HT-29 (cell line): Measurements from ENCODE around the gene YBEY. TPM values are rescaled to one million over a fixed set of nuclear protein-coding genes. Genes with fewer than 3 reads are reported as not detected.

Experiments used
- DNase-seq: peaks from one replicate; pipeline ENCODE4 v3.0.0-alpha.2; 2015; ENCODE audit warnings: low spot score
- total RNA-seq: library from RNA; depleted of rRNA; stranded (reverse); fragments of >200 nt; shearing (Covaris generic); gene quantifications from 2 replicates; pipeline ENCODE4 v1.2.3, GENCODE V29; 2014; rRNA removed

YBEY gene
- total RNA-seq, 1 experiment from 2014 or later = 9.4 TPM

DNA sequence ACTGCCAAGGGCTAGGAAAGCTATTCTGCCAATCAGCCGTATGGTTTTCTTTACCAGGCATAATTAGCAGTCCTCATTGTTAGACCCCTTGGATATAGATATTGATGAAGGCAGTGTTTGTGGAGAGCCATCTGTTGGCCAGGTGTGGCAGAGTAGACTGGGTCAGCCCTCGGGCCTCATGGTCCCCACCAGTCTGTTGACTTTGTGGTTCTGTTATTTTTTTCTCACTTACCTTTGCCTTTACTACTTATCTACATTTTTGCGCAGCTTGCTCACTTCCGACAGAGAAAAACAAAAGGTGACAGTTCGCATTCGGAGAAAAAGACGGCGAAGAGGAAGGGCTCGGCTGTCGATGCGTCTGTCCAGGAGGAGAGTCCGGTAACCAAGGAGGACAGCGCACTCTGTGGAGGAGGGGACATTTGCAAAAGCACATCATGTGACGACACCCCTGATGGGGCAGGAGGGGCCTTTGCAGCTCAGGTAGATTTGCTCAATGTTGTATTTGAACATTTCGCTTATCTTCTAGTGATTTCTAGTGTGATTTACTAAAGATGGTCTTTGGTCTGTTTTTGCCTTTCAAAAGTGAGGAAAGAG lies 40.1 kb downstream of the YBEY start:
- DNase-seq = peak; percentile 21

DNA sequence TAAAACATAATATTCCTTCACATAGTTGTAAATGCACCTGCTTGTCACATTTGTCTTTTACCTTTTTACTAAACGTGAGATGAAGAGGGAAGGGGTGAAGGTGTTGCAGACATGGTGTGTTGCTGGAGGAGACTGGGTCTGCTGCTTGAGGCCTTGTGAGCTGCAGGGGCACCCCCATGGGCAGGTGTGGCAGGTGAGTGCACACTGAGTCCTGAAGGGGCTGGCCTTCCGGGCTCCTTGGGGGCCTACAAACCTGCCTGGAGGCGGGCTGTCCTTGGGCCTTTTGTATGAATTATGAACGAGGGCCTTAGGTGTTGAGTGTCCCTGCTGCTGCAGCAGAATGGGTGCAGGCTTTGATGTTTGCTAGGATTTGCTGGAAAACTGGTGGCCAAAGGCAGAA lies 41.6 kb downstream of the YBEY start:
- DNase-seq = no peak

DNA sequence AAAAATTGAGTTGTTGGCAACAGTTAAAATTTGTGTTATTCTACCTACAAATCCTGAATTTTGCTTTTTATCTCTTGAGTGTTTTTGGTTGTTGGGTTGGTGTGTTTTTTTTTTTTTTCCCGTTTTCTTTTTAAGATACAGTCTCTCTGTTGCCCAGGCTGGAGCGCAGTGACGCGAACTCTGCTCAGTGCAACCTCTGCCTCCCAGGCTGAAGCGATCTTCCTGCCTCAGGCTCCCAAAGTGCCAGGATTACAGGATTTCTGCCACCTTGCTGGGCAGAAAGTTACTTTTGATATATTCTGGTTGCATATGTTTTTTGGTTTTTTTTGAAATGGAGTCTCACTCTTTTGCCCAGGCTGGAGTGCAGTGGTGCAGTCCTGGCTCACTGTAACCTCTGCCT lies 42.0 kb downstream of the YBEY start:
- no peak for DNase-seq

- no peak for DNase-seq
These were observed 43.7 kb downstream of the YBEY start for GRCh38 chr21:46329796-46330195.

DNA sequence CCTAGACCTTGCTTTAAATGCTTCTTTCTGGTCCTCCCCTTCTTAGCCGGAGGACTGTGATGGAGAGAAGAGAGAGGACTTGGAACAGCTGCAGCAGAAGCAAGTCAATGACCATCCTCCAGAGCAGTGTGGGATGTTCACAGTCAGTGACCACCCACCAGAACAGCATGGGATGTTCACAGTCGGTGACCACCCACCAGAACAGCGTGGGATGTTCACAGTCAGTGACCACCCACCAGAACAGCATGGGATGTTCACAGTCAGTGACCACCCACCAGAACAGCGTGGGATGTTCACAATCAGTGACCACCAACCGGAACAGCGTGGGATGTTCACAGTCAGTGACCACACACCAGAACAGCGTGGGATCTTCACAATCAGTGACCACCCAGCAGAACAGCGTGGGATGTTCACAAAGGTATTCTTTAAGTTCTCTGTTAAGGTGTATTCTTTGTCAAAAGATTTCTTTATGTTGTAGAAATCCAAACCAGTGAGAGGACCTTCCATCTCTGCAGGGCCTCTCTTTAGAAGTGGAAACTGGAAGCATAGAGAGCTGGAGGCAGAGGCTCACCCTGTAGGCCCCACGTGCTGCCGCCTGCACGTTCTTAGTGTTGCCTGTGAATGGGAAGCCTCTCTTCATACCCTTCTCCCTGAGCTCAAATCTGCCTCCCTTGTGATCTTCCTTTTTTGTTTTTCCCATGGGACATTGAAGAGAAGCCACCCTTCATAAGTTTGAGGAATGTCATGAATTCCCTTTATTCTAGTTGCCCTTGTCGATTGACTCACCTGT lies 48.4 kb downstream of the YBEY start:
- DNase-seq = no peak

DNA sequence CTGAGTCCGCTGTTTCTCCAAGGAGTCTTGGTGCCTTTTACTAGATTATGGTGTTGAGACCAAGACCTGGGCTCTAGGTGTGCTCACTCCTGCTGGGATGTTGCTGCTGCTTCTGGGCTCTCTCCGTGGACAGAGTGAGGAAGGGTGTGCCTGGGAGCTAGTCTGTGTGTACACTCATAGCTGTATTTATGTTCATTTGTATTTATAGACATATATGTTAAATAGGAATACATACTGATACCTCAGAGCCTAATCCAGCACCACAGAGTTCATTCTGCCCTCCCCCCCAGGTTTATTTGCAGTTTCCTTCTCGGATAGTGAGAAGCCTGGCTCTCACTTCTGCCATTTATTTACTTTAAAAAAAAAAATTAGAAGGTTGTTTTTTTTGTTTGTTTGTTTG lies 50.5 kb downstream of the YBEY start:
- DNase-seq = no peak

- DNase-seq = no peak
These were observed 54.9 kb downstream of the YBEY start for GRCh38 chr21:46340998-46341397.

GRCh38 chr21:46344219-46344915 lies 58.2 kb downstream of the YBEY start:
- DNase-seq = no peak

DNA sequence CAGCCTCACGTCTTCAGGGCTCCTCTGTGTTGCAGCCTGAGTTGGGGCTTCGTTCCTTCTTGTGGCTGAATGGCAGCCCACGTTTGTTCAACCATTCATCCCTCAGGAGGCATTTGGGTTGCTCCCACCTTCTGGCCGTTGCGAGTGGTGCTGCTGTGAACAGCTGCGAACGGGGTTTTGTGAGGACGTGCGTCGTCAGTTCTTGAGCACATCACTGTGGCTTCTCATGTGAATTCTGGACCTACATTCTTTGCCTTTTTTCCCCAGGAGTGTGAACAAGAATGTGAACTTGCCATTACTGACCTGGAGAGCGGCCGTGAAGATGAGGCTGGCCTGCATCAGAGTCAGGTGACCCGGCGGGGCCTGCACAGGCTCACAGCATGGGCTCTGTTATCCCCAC lies 59.7 kb downstream of the YBEY start:
- no peak for DNase-seq

DNA sequence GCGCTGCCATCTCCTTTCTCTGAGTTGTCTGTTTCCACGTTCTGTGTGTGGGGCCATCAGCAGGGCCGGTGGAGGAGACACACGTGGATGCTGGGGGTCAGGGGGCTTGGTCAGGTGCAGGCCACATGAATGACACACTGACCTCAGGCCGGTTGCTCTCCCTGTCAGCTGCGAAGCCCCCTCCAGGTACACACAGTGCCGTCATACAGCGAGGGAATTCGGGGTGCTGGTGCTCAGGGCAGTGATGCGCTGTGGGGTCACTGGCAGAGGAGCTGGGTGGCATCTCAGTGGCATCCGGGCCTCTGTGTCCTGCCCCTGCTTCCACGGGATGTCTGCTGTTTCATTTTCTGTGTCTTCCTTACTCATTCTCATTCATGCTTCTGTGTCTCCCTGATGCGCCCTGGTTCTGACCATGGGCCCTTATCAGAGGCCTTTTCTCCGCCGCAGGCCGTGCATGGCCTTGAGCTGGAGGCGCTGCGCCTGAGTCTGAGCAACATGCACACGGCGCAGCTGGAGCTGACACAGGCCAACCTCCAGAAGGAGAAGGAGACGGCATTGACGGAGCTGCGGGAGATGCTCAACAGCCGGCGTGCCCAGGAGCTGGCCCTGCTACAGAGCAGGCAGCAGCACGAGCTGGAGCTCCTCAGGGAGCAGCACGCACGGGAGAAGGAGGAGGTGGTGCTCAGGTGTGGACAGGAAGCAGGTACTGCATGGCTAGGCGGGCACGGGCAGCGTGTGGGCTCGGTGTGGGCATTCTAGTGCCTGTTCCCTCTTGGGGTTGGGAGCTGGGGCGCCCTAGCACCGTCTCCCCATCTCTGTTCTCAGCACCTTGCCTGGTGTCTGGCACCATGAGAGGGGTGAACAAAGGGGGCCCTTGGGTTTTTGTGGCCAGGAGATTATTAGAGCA lies 60.4 kb downstream of the YBEY start:
- no peak for DNase-seq

GRCh38 chr21:46347203-46347550 lies 61.0 kb downstream of the YBEY start:
- DNase-seq = no peak

Other genes with a start within 250 kb of the YBEY start
- not detected in 2 replicates for gene COL6A2, start 188.2 kb upstream of the YBEY start, total RNA-seq
- 0.33 TPM in 1 of 2 replicates, not detected in the other for gene FTCD, start 130.8 kb upstream of the YBEY start, total RNA-seq
- gene SPATC1L, start 101.9 kb upstream of the YBEY start, total RNA-seq = 8.3 and 12.7 TPM in 2 replicates
- 95.6 and 109 TPM in 2 replicates for gene LSS, start 57.6 kb upstream of the YBEY start, total RNA-seq
- gene MCM3AP, start 731 bp upstream of the YBEY start, total RNA-seq = 75.9 and 115 TPM in 2 replicates
- 14.7 and 17.2 TPM in 2 replicates for gene C21orf58, start 37.5 kb downstream of the YBEY start, total RNA-seq
- 33.9 and 51.3 TPM in 2 replicates for gene PCNT, start 37.8 kb downstream of the YBEY start, total RNA-seq
- gene DIP2A, start 172.5 kb downstream of the YBEY start, total RNA-seq = 15.2 and 17.8 TPM in 2 replicates